Cardiac muscle cell (in vitro differentiated cells and primary cell): ENCODE results near the gene GPR22. TPM values are rescaled to one million over a fixed set of nuclear protein-coding genes. Genes with fewer than 3 reads are reported as not detected.
A peak's percentile ranks its signal among the peaks of the same experiment; 100 is the strongest.

Experiments used
- DNase-seq, 2 donors: peaks; one replicate each; pipeline versions ENCODE4 v3.0.0 to v3.0.0-alpha.2; 2010 to 2017; ENCODE audit warnings: low read depth in 1 of 2, low spot score in 1 of 2
- H3K27ac ChIP-seq: fragments of 200-600 bp; sonication (generic); 2 replicates; pipeline ENCODE4 v1.5.1; 2016
- H3K27me3 ChIP-seq: fragments of 200-600 bp; sonication (generic); 2 replicates; pipeline ENCODE4 v1.6.0; 2016; ENCODE audit warnings: control low read depth
- H3K36me3 ChIP-seq: fragments of 200-600 bp; sonication (generic); 2 replicates; pipeline ENCODE4 v1.5.1; 2016; ENCODE audit warnings: control low read depth
- H3K4me1 ChIP-seq: fragments of 200-600 bp; sonication (generic); 2 replicates; pipeline ENCODE4 v1.8.1; 2017; ENCODE audit warnings: low read depth, mild to moderate bottlenecking, mixed run types
- H3K4me3 ChIP-seq: fragments of 200-600 bp; sonication (generic); 2 replicates; pipeline ENCODE4 v1.5.1; 2016; ENCODE audit warnings: mild to moderate bottlenecking
- H3K9me3 ChIP-seq: fragments of 200-600 bp; sonication (generic); 2 replicates; pipeline ENCODE4 v1.5.1; 2017; ENCODE audit warnings: low read depth, mild to moderate bottlenecking, control low read depth
- polyA plus RNA-seq: library from polyadenylated mRNA; unstranded; fragments of >200 nt; fragmentation: Nextera tagmentation; extraction: Ambion mirVana; gene quantifications from 2 replicates; pipeline ENCODE4 v1.2.1, GENCODE V29; 2016
- total RNA-seq: library from RNA; depleted of rRNA; stranded (reverse); fragments of >200 nt; gene quantifications from 2 replicates; pipeline ENCODE4 v1.2.3, GENCODE V29; 2016
- TF ChIP-seq, protein P1 (sequence below): IDR thresholded peaks from 2 replicates; pipeline ENCODE4 v1.5.1; 2012; ENCODE audit warnings: low read depth, mild to moderate bottlenecking, low read length

GPR22 gene
- total and polyA plus RNA-seq, 2 experiments from 2014 or later = 0.84 to 1.0 TPM

DNA sequence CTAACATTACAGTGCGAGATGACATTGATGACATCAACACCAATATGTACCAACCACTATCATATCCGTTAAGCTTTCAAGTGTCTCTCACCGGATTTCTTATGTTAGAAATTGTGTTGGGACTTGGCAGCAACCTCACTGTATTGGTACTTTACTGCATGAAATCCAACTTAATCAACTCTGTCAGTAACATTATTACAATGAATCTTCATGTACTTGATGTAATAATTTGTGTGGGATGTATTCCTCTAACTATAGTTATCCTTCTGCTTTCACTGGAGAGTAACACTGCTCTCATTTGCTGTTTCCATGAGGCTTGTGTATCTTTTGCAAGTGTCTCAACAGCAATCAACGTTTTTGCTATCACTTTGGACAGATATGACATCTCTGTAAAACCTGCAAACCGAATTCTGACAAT is 4.3 kb downstream of the GPR22 start:
- TF ChIP-seq, protein P1, sequence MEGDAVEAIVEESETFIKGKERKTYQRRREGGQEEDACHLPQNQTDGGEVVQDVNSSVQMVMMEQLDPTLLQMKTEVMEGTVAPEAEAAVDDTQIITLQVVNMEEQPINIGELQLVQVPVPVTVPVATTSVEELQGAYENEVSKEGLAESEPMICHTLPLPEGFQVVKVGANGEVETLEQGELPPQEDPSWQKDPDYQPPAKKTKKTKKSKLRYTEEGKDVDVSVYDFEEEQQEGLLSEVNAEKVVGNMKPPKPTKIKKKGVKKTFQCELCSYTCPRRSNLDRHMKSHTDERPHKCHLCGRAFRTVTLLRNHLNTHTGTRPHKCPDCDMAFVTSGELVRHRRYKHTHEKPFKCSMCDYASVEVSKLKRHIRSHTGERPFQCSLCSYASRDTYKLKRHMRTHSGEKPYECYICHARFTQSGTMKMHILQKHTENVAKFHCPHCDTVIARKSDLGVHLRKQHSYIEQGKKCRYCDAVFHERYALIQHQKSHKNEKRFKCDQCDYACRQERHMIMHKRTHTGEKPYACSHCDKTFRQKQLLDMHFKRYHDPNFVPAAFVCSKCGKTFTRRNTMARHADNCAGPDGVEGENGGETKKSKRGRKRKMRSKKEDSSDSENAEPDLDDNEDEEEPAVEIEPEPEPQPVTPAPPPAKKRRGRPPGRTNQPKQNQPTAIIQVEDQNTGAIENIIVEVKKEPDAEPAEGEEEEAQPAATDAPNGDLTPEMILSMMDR = no peak
- Histone ChIP-seq H3K27me3 (no peaks in the 10 kb centered on the region), H3K9me3 (no peaks in the 10 kb centered on the region), H3K27ac (peak overlapping the region; percentile 18), H3K4me1 (peaks cover 13% of the 10 kb centered on the region), H3K36me3 (no peaks in the 10 kb centered on the region), H3K4me3 (no peak overlapping the region)
- no peak for DNase-seq

DNA sequence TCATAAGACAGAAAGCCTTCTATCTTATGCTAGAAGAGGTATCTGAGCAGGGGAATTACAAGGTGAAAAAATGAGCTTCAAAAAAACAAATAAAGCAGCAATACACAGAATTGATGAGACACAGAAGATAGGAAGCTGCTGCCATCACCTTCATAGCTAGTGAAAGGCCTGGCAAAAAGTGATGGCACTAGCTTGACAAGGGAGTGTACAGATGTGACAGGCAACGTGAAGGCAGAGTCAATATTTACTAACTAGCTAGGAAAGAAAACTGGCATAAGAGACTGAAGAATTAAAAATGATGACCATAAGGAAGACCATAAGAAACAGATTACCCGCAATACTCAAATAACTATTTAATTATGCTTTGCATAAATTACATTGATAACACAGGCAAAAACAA is 9.4 kb downstream of the GPR22 start:
- DNase-seq = no peak
- Histone ChIP-seq H3K36me3 (no peaks in the 10 kb centered on the region), H3K9me3 (no peaks in the 10 kb centered on the region), H3K4me1 (peaks cover 37% of the 10 kb centered on the region), H3K27me3 (no peaks in the 10 kb centered on the region), H3K27ac (peak overlapping the region; percentile 47), H3K4me3 (no peak overlapping the region)
- TF ChIP-seq, protein P1 = no peak

- DNase-seq = peak in 1 of 2 donors; percentile 30
- Histone ChIP-seq H3K27ac (peak overlapping the region; percentile 69), H3K36me3 (no peaks in the 10 kb centered on the region), H3K4me3 (no peak overlapping the region), H3K9me3 (no peaks in the 10 kb centered on the region), H3K27me3 (no peaks in the 10 kb centered on the region), H3K4me1 (peaks cover 45% of the 10 kb centered on the region)
- TF ChIP-seq, protein P1 = no peak
Measured at GRCh38 chr7:107480932-107481331, 11.1 kb downstream of the GPR22 start.

- no peaks in the 10 kb centered on the region for H3K36me3 ChIP-seq
- H3K9me3 ChIP-seq = no peaks in the 10 kb centered on the region
- no peaks in the 10 kb centered on the region for H3K27me3 ChIP-seq
- no peak overlapping the region for H3K27ac ChIP-seq
- no peak for DNase-seq
- no peak overlapping the region for H3K4me3 ChIP-seq
- H3K4me1 ChIP-seq = peaks cover 45% of the 10 kb centered on the region
- TF ChIP-seq, protein P1 = no peak
Measured at GRCh38 chr7:107482571-107482970, 12.7 kb downstream of the GPR22 start.

DNA sequence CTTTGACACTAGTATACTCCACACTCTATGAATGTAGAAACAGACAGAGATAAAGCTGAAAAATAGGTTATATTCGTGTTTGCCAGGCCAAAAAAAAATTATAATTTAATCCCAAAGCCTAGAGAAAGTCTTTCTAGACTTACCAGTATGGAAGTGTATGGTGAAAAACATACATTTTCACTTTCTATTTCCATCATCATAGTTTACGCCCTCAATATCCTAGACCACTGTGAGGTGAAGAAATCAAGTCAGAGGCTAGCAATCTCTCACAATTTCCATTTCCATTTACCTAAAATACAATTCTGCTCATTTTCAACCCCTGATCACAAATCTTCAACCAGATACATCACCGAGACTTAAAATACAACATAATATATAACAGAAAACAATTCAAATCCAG is 16.2 kb downstream of the GPR22 start:
- peaks cover 17% of the 10 kb centered on the region for H3K4me1 ChIP-seq
- no peaks in the 10 kb centered on the region for H3K36me3 ChIP-seq
- DNase-seq = no peak
- no peak overlapping the region for H3K4me3 ChIP-seq
- TF ChIP-seq, protein P1 = no peak
- no peaks in the 10 kb centered on the region for H3K27me3 ChIP-seq
- no peaks in the 10 kb centered on the region for H3K9me3 ChIP-seq
- H3K27ac ChIP-seq = no peak overlapping the region

DNA sequence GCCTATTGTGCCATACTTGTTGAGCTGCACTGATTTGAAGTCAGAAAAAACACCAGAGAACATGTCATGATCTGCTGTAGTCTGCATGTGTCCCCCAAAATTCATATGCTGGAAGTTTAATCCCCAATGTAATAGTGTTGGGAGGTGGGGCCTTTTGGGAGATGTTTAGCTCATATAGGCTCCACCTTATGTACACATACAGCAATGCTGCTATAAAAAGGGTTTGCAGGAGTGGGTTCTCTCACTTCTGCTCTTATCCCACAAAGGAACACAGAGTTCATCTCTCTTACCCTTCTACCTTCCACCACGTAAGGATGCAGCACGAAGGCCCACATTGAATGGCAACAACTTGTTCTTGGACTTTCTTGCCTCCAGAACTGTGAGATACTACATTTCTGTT is 23.0 kb downstream of the GPR22 start:
- TF ChIP-seq, protein P1 = no peak
- no peak for DNase-seq
- Histone ChIP-seq H3K4me1 (peaks cover 15% of the 10 kb centered on the region), H3K27me3 (no peaks in the 10 kb centered on the region), H3K4me3 (no peak overlapping the region), H3K27ac (no peak overlapping the region), H3K9me3 (no peaks in the 10 kb centered on the region), H3K36me3 (no peaks in the 10 kb centered on the region)
